Suprapubic skin (tissue), 4 donors: ENCODE measurements around the gene PPP1R18.

ENCODE experiments used
- CTCF ChIP-seq, 2 donors: fragments of 200-600 bp in 1 of 2; fragments of 450-650 bp in 1 of 2; sonication (generic) in 1 of 2; IDR thresholded peaks; one replicate each; pipeline ENCODE4 v1.5.1; 2016 to 2019; ENCODE audit warnings: antibody characterized with exemption in 2 of 2, mild to moderate bottlenecking in 1 of 2, moderate library complexity in 1 of 2
- EP300 ChIP-seq: sonication (generic); formaldehyde crosslinking; IDR thresholded peaks from one replicate; pipeline ENCODE4 v1.6.1; 2017; ENCODE audit warnings: antibody characterized with exemption
- POLR2A ChIP-seq, 2 donors: fragments of 450-650 bp; IDR thresholded peaks; one replicate each; pipeline ENCODE4 v1.6.1; 2017; ENCODE audit warnings: antibody characterized with exemption in 2 of 2, mild to moderate bottlenecking in 2 of 2, moderate library complexity in 2 of 2
- POLR2AphosphoS5 ChIP-seq, 3 donors: sonication (generic); formaldehyde crosslinking; IDR thresholded peaks; one replicate each; pipeline ENCODE4 v1.6.1; 2017; ENCODE audit warnings: antibody characterized with exemption in 3 of 3

- no peak for TF ChIP-seq CTCF (IDR thresholded peaks at IDR 0.05)
- TF ChIP-seq POLR2A (IDR thresholded peaks at IDR 0.05) = no peak
- TF ChIP-seq POLR2AphosphoS5 (IDR thresholded peaks at IDR 0.05) = no peak
- no peak for TF ChIP-seq EP300
These were observed 22.8 kb upstream of the PPP1R18 start for GRCh38 chr6:30709101-30709868.
